GM18511 (cell line): ENCODE results near the gene RNF146.
A peak's percentile ranks its signal among the peaks of the same experiment; 100 is the strongest.
"Not testable (repeated sequence)": the region's sequence is repeated elsewhere in the genome, so short reads cannot be mapped to it uniquely, and the experiment has no call there.

Experiments
- ATAC-seq: cut with Tn5 transposase; IDR thresholded peaks from one replicate; pipeline ENCODE4 v1.9.1; 2021; ENCODE audit warnings: mild to moderate bottlenecking, moderate library complexity; ENCODE audit not compliant: unreplicated experiment

Gene RNF146

GRCh38 chr6:127279815-127280214 is 13.2 kb downstream of the RNF146 start:
- peak; percentile 64 for ATAC-seq

DNA sequence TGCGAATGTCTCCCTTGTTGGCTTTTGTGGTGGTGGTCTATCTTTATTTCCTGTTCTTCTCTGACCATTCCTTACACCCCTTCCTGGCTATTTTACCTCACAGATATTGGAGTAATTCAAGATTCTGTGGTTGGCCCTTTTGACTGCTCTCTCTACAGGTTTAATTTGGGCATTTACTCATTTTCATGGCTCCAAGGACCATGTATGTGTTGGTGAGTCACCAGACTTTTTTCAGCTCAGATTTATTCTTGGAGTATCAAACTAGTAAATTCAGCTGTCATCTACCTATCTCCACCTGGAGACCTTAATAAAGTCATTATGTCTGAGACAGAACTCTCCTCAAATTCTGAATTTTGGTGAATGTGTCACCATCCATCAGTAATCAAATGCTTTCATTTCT is 15.5 kb downstream of the RNF146 start:
- ATAC-seq, result no peak

GRCh38 chr6:127288705-127289104 is 22.0 kb downstream of the RNF146 start:
- ATAC-seq, result no peak

- ATAC-seq, result no peak
Observed at GRCh38 chr6:127289934-127290333, 23.3 kb downstream of the RNF146 start.

GRCh38 chr6:127290391-127291265 is 24.0 kb downstream of the RNF146 start:
- ATAC-seq, result peak; percentile 38

- peak; percentile 86 for ATAC-seq
Observed at GRCh38 chr6:127291495-127291894, 24.8 kb downstream of the RNF146 start.

- ATAC-seq, result no peak
Observed at GRCh38 chr6:127297502-127298070, 30.9 kb downstream of the RNF146 start.

DNA sequence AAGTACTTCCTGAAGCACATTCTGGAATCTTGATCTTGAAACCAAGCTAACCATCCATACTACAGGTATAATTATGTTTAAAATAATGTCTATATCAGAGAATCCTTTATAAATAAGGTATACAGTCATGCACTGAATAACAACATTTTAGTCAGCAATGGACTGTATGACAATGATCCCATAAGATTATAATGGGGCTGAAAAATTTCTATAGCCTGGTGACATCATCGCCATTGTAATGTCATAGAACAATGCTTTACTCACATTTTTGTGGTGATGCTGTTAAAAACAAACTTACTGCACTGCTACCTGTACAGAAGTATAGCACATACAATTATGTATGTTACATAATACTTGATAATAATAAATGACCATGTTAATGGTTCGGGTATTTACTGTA is 31.8 kb downstream of the RNF146 start:
- ATAC-seq, result no peak

GRCh38 chr6:127299522-127300240 is 33.0 kb downstream of the RNF146 start:
- no peak for ATAC-seq

DNA sequence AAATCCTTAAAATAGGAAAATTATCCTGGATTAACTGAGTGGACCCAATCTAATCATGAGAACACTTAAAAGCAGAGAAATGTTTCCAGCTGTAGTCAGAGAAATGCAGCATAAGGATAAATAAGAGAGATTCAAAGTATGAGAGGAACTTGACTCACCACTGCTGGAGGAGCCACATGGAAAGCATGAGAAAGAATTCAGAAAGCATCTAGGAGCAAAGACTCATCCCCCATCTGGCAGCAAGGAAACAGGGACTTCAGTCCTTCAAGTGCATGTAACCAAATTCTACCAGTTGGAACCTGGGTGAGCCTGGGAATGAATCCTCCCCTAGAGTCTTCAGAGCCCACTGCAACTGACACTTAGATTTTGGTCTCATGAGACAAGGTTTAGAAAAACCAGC is 33.7 kb downstream of the RNF146 start:
- no peak for ATAC-seq

DNA sequence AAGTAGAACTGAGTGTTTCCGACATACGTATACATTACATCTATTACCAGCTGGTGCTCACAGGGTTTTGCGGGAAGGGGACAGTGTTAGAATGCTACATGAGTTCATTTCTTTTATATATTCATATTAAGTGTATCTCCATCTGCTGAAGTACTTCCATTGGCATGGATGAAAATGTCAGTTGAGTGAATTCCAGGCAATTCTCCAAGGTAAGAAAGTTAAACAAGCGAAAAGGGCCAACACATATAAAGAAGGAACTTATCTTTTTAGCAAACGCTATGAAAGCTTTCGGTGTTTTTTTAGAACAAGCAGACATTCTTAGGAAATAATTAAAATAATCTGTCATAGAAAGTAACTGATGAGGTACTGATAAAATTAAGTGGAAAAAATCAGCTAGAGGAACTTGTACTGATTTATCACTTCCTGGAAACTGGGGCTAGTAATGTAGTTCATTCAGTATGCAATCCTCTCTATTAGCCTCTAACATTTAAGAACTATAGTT is 34.6 kb downstream of the RNF146 start:
- ATAC-seq, result no peak

GRCh38 chr6:127302728-127303660 is 36.3 kb downstream of the RNF146 start:
- peak; percentile 80 for ATAC-seq

DNA sequence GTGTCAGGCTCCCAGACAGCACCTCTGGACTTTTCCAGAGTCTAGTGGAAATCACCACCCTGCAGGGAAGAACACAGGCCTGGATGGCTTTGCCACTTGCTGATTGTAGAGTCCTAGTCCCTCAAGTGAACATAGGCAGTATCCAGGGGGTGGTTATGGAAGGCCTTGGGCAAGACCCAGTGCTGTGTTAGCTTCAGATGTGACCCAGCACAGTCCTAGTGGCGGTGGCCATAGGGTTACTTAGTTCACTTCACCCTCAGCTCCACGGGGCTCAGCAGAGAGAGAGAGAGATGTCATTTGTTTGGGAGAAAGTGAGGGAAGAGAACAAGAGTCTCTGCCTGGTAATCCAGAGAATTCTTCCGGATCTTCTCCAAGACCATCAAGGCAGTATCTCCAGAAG is 37.3 kb downstream of the RNF146 start:
- ATAC-seq, result no peak

DNA sequence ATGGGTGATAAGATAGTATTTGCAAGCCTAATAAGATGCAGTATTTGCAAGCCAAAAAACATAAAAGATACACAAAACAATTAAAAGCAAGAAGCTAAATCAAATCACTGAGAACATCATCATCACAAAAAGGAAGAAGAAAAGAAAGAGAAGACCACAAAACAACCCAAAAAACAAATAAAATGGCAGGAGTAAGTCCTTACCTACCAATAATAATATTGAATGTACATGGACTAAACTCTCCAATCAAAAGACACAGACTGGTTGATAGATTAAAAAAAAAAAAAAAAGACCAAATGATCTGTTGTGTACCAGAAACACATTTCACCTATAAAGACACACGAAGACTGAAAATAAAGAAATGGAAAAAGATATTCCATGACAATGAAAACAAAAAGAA is 39.1 kb downstream of the RNF146 start:
- ATAC-seq, result no peak

GRCh38 chr6:127317388-127318128 is 50.9 kb downstream of the RNF146 start:
- ATAC-seq, result no peak

GRCh38 chr6:127319686-127320085 is 53.0 kb downstream of the RNF146 start:
- ATAC-seq, result no peak

GRCh38 chr6:127328043-127328609 is 61.5 kb downstream of the RNF146 start:
- ATAC-seq, result no peak

- not testable (repeated sequence) for ATAC-seq
Observed at GRCh38 chr6:127331256-127331655, 64.6 kb downstream of the RNF146 start.

GRCh38 chr6:127332383-127332961 is 65.8 kb downstream of the RNF146 start:
- no peak for ATAC-seq
